ENCODE measurements around the gene SOD2.
"Not testable (repeated sequence)": the region's sequence is repeated elsewhere in the genome, so short reads cannot be mapped to it uniquely, and the experiment has no call there.

Gene SOD2

DNA sequence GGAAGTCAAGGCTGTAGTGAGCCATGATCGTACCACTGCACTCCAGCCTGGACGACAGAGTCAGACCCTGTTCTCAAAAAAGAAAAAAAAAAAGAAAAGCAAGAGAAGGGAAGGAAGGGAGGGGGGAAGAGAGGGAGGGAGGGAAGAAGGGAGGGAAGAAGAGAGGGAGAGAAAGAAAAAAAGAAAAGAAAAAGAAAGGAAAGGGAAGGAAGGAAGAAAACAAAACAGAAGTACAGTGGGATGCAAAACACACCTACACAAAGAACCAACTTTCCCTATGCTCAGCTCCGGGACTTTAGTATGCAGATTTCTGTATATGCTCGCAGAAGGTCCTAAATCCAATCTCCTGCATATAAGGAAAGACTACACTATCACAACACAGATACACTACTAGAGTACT is 31.7 kb upstream of the SOD2 start:
- no peak overlapping the region for H3K4me2 ChIP-seq (ENCODE audit: low read depth, low read length)
- no peaks in the 10 kb centered on the region for H3K36me3 ChIP-seq (replicated peaks; ENCODE audit: insufficient read depth, low read length)
- no peaks in the 10 kb centered on the region for H3K9me2 ChIP-seq (replicated peaks; ENCODE audit: insufficient read depth, low read length)
- no peaks in the 10 kb centered on the region for H3K4me1 ChIP-seq (ENCODE audit: low read length)
- H3K27ac ChIP-seq (ENCODE audit: low read length): no peak overlapping the region
- H3K9ac ChIP-seq (ENCODE audit: low read length): no peak overlapping the region
- no peaks in the 10 kb centered on the region for H3K9me3 ChIP-seq (replicated peaks; ENCODE audit: insufficient read depth, low read length)
- TF ChIP-seq EZH2phosphoT487 (IDR thresholded peaks at IDR 0.05; ENCODE audit: low read length): no peak
- no peak for TF ChIP-seq EZH2 (optimal IDR thresholded peaks at IDR 0.05; ENCODE audit: low read depth, low read length)
- TF ChIP-seq, protein P1, sequence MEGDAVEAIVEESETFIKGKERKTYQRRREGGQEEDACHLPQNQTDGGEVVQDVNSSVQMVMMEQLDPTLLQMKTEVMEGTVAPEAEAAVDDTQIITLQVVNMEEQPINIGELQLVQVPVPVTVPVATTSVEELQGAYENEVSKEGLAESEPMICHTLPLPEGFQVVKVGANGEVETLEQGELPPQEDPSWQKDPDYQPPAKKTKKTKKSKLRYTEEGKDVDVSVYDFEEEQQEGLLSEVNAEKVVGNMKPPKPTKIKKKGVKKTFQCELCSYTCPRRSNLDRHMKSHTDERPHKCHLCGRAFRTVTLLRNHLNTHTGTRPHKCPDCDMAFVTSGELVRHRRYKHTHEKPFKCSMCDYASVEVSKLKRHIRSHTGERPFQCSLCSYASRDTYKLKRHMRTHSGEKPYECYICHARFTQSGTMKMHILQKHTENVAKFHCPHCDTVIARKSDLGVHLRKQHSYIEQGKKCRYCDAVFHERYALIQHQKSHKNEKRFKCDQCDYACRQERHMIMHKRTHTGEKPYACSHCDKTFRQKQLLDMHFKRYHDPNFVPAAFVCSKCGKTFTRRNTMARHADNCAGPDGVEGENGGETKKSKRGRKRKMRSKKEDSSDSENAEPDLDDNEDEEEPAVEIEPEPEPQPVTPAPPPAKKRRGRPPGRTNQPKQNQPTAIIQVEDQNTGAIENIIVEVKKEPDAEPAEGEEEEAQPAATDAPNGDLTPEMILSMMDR (IDR thresholded peaks at IDR 0.05; ENCODE audit: low read length): no peak
- no peak overlapping the region for H2AFZ ChIP-seq (ENCODE audit: low read length)
- no peak for DNase-seq
- H3K4me3 ChIP-seq (ENCODE audit: low read length): no peak overlapping the region
- H3F3A ChIP-seq (ENCODE audit: insufficient read depth, low read length): no peaks in the 10 kb centered on the region
- H4K20me1 ChIP-seq (ENCODE audit: insufficient read depth, low read length): peaks cover 5% of the 10 kb centered on the region; the same call in 1 of the 2 replicates
- H3K79me2 ChIP-seq (ENCODE audit: low read length): peaks cover 46% of the 10 kb centered on the region
- H3K27me3 ChIP-seq (replicated peaks; ENCODE audit: insufficient read depth, low read length): no peaks in the 10 kb centered on the region

DNA sequence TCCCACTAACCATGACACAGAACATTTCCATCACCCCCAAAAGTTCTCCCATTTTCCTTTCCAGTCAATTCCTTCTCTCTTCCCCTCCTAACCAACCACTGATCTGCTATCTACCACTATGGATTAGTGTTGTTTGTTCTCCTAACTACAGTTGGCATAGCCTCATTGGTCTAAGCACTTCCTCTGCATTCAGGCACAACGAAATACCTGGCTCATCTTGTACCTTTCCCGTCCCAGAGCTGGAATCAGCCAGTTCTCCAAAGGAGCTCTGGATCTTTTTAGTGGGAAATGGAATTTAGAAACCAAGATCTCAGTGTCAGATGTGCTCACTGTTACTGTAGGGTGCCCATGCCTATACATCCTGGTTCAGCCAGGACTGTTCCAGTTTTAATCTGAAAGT is 30.2 kb upstream of the SOD2 start:
- no peaks in the 10 kb centered on the region for H3K4me1 ChIP-seq (ENCODE audit: low read length)
- no peaks in the 10 kb centered on the region for H3K9me3 ChIP-seq (replicated peaks; ENCODE audit: insufficient read depth, low read length)
- no peaks in the 10 kb centered on the region for H3F3A ChIP-seq (ENCODE audit: insufficient read depth, low read length)
- H3K79me2 ChIP-seq (ENCODE audit: low read length): peaks cover 31% of the 10 kb centered on the region
- no peak overlapping the region for H3K4me3 ChIP-seq (ENCODE audit: low read length)
- no peak for DNase-seq
- TF ChIP-seq EZH2phosphoT487 (IDR thresholded peaks at IDR 0.05; ENCODE audit: low read length) (no peak), EZH2 (optimal IDR thresholded peaks at IDR 0.05; ENCODE audit: low read depth, low read length) (no peak)
- TF ChIP-seq, protein P1 (IDR thresholded peaks at IDR 0.05; ENCODE audit: low read length): no peak
- no peak overlapping the region for H3K9ac ChIP-seq (ENCODE audit: low read length)
- no peak overlapping the region for H2AFZ ChIP-seq (ENCODE audit: low read length)
- H3K36me3 ChIP-seq (replicated peaks; ENCODE audit: insufficient read depth, low read length): no peaks in the 10 kb centered on the region
- no peaks in the 10 kb centered on the region for H4K20me1 ChIP-seq (ENCODE audit: insufficient read depth, low read length)
- no peak overlapping the region for H3K27ac ChIP-seq (ENCODE audit: low read length)
- no peaks in the 10 kb centered on the region for H3K27me3 ChIP-seq (replicated peaks; ENCODE audit: insufficient read depth, low read length)
- no peak overlapping the region for H3K4me2 ChIP-seq (ENCODE audit: low read depth, low read length)
- H3K9me2 ChIP-seq (replicated peaks; ENCODE audit: insufficient read depth, low read length): no peaks in the 10 kb centered on the region

DNA sequence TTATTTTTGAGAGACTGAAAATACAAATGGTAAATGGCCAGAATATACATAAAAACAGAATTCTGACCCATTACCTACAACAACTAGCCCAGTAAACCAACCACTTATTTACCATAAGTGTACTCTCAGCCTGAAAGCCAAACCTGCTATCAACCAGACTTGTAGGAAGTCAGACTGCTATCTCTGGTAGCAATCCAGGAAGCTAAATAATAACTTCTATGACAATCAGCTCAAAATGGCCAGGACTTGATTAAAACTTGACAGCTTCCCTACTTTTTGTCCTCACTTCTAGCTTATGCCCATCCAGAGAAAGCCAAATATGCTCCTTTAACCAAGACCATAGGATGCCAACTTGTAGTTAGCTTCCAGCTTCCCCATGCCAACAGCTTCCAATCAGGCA is 29.6 kb upstream of the SOD2 start:
- Histone ChIP-seq H4K20me1 (ENCODE audit: insufficient read depth, low read length) (no peaks in the 10 kb centered on the region), H3K36me3 (replicated peaks; ENCODE audit: insufficient read depth, low read length) (no peaks in the 10 kb centered on the region), H3K9ac (ENCODE audit: low read length) (no peak overlapping the region), H3K9me3 (replicated peaks; ENCODE audit: insufficient read depth, low read length) (no peaks in the 10 kb centered on the region), H3K9me2 (replicated peaks; ENCODE audit: insufficient read depth, low read length) (no peaks in the 10 kb centered on the region), H2AFZ (ENCODE audit: low read length) (no peak overlapping the region), H3K27me3 (replicated peaks; ENCODE audit: insufficient read depth, low read length) (no peaks in the 10 kb centered on the region), H3K27ac (ENCODE audit: low read length) (no peak overlapping the region), H3K4me1 (ENCODE audit: low read length) (no peaks in the 10 kb centered on the region), H3K79me2 (ENCODE audit: low read length) (peaks cover 25% of the 10 kb centered on the region), H3K4me2 (ENCODE audit: low read depth, low read length) (no peak overlapping the region), H3F3A (ENCODE audit: insufficient read depth, low read length) (no peaks in the 10 kb centered on the region), H3K4me3 (ENCODE audit: low read length) (no peak overlapping the region)
- TF ChIP-seq EZH2 (optimal IDR thresholded peaks at IDR 0.05; ENCODE audit: low read depth, low read length) (no peak), EZH2phosphoT487 (IDR thresholded peaks at IDR 0.05; ENCODE audit: low read length) (no peak)
- TF ChIP-seq, protein P1 (IDR thresholded peaks at IDR 0.05; ENCODE audit: low read length): no peak
- DNase-seq: no peak

DNA sequence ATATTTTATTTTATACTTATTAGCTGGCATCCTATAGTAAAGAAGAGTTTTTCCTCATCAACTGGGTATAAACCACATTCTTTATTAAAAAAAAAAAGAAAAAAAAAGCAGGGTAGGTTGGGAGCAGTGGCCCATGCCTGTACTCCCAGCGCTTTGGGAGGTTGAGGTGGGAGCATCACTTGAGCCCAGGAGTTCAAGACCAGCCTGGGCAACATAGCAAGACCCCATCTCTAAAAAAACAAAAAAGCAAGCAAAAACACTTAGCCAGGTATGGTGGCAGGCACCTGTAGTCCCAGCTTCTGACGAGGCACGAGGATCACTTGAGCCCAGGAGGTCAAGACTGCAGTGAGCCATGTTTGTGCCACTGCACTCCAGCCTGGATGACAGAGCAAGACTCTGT is 28.9 kb upstream of the SOD2 start:
- not testable (repeated sequence) for H3K4me3 ChIP-seq (ENCODE audit: low read length); H3K9ac ChIP-seq (ENCODE audit: low read length); H3K27me3 ChIP-seq (replicated peaks; ENCODE audit: insufficient read depth, low read length); H3F3A ChIP-seq (ENCODE audit: insufficient read depth, low read length); H3K9me3 ChIP-seq (replicated peaks; ENCODE audit: insufficient read depth, low read length); H2AFZ ChIP-seq (ENCODE audit: low read length); H3K9me2 ChIP-seq (replicated peaks; ENCODE audit: insufficient read depth, low read length); H3K27ac ChIP-seq (ENCODE audit: low read length); H3K4me1 ChIP-seq (ENCODE audit: low read length); H3K36me3 ChIP-seq (replicated peaks; ENCODE audit: insufficient read depth, low read length); H4K20me1 ChIP-seq (ENCODE audit: insufficient read depth, low read length); DNase-seq; H3K4me2 ChIP-seq (ENCODE audit: low read depth, low read length)
- H3K79me2 ChIP-seq (ENCODE audit: low read length): peaks cover 23% of the 10 kb centered on the region

Data from MM.1S (cell line).